HG02610 (cell line): ENCODE measurements around the gene CCN5.

Source experiments
- ATAC-seq: cut with Tn5 transposase; IDR thresholded peaks from one replicate; pipeline ENCODE4 v1.9.1; 2021; ENCODE audit warnings: mild to moderate bottlenecking, moderate library complexity; ENCODE audit not compliant: unreplicated experiment

Gene CCN5

GRCh38 chr20:44715499-44716308 is 535 bp downstream of the CCN5 start:
- ATAC-seq = no peak

GRCh38 chr20:44716309-44717106 is 1.3 kb downstream of the CCN5 start:
- ATAC-seq = no peak

- ATAC-seq = no peak
Measured at GRCh38 chr20:44717986-44718385, 2.8 kb downstream of the CCN5 start.

- ATAC-seq = no peak
Measured at GRCh38 chr20:44719841-44720240, 4.7 kb downstream of the CCN5 start.

- ATAC-seq = no peak
Measured at GRCh38 chr20:44720621-44720996, 5.4 kb downstream of the CCN5 start.

GRCh38 chr20:44720997-44721784 is 6.0 kb downstream of the CCN5 start:
- ATAC-seq = no peak

GRCh38 chr20:44721785-44722054 is 6.6 kb downstream of the CCN5 start:
- ATAC-seq = no peak

- no peak for ATAC-seq
Measured at GRCh38 chr20:44722990-44723389, 7.8 kb downstream of the CCN5 start.

GRCh38 chr20:44723391-44723790 is 8.2 kb downstream of the CCN5 start:
- ATAC-seq = no peak

GRCh38 chr20:44723798-44724362 is 8.7 kb downstream of the CCN5 start:
- ATAC-seq = no peak

GRCh38 chr20:44724423-44725091 is 9.4 kb downstream of the CCN5 start:
- ATAC-seq = no peak

GRCh38 chr20:44725837-44726236 is 10.7 kb downstream of the CCN5 start:
- ATAC-seq = no peak

- ATAC-seq = no peak
Measured at GRCh38 chr20:44727039-44727438, 11.9 kb downstream of the CCN5 start.

- no peak for ATAC-seq
Measured at GRCh38 chr20:44727651-44728050, 12.5 kb downstream of the CCN5 start.

- no peak for ATAC-seq
Measured at GRCh38 chr20:44728801-44729443, 13.8 kb downstream of the CCN5 start.

- ATAC-seq = no peak
Measured at GRCh38 chr20:44730441-44730840, 15.3 kb downstream of the CCN5 start.

- no peak for ATAC-seq
Measured at GRCh38 chr20:44731657-44732056, 16.5 kb downstream of the CCN5 start.

- no peak for ATAC-seq
Measured at GRCh38 chr20:44732327-44732726, 17.2 kb downstream of the CCN5 start.

- no peak for ATAC-seq
Measured at GRCh38 chr20:44733341-44734069, 18.3 kb downstream of the CCN5 start.

- no peak for ATAC-seq
Measured at GRCh38 chr20:44734938-44735337, 19.8 kb downstream of the CCN5 start.
